GM12878 (cell line): Measurements from ENCODE around the gene DBNDD2. TPM values are rescaled to one million over a fixed set of nuclear protein-coding genes. Genes with fewer than 3 reads are reported as not detected.

ENCODE experiments used
- ATAC-seq: fragments of 200-7000 bp; cut with Tn5 transposase; 3 replicates; pipeline ENCODE4 v1.9.1; 2020; ENCODE audit warnings: mild to moderate bottlenecking, moderate library complexity
- BruUV-seq: library from RNA; stranded (reverse); fragments of 400-500 nt; replicated peaks from 2 replicates; lab custom pipeline; 2021; lab: Mats Ljungman, UMichigan
- CTCF ChIA-PET: fragments of 300-600 bp; sonication (Branson Sonifier 250); formaldehyde crosslinking; extraction: SDS; loops from one replicate; lab custom pipeline; 2021; ENCODE audit warnings: inconsistent platforms; lab: Yijun Ruan, JAX
- POLR2A ChIA-PET: fragments of 350-600 bp; formaldehyde crosslinking; extraction: SDS; loops from one replicate; lab custom pipeline; 2021; ENCODE audit warnings: inconsistent platforms; lab: Charles Lee
- RAD21 ChIA-PET: fragments of 300-600 bp; sonication (Branson Sonifier 250); formaldehyde crosslinking; loops from one replicate; lab custom pipeline; 2023; ENCODE audit warnings: antibody characterized with exemption; ENCODE audit not compliant: unreplicated experiment; lab: Charles Lee
- SMC1A ChIA-PET: fragments of 300-600 bp; sonication (Branson Sonifier 250); formaldehyde crosslinking; loops from one replicate; lab custom pipeline; 2023; ENCODE audit not compliant: unreplicated experiment, uncharacterized antibody; lab: Charles Lee
- DNase-seq: peaks from one replicate; pipeline ENCODE4 v3.0.0-alpha.2; 2011; ENCODE audit warnings: low read depth, low spot score
- FAIRE-seq: peaks from 3 replicates; lab custom pipeline; 2011; peaks lifted over from hg19 to GRCh38; lab: Jason Lieb, UNC
- H2AFZ ChIP-seq: 2 replicates; pipeline ENCODE4 v1.6.0; 2011; ENCODE audit warnings: low read depth, low read length, control low read depth; ENCODE audit not compliant: control insufficient read depth
- H3K27ac ChIP-seq: 2 replicates; pipeline ENCODE4 v1.5.1; 2011; ENCODE audit warnings: control low read depth; ENCODE audit not compliant: control insufficient read depth, insufficient read depth
- H3K27me3 ChIP-seq, 2 experiments: replicated peaks in 1 of 2; 2 replicates each; pipeline versions ENCODE4 v1.6.0 to v1.6.1; 2011; ENCODE audit warnings: low read length in 1 of 2; ENCODE audit not compliant: control insufficient read depth in 2 of 2, insufficient read depth in 2 of 2
- H3K36me3 ChIP-seq, 2 experiments: 2 replicates each; pipeline ENCODE4 v1.5.1; 2011; ENCODE audit warnings: low read length in 1 of 2; ENCODE audit not compliant: control insufficient read depth in 2 of 2, insufficient read depth in 2 of 2
- H3K4me1 ChIP-seq: 2 replicates; pipeline ENCODE4 v1.6.1; 2011; ENCODE audit warnings: mild to moderate bottlenecking, low read length, moderate library complexity, mixed read lengths; ENCODE audit not compliant: control insufficient read depth, insufficient read depth
- H3K4me2 ChIP-seq: 2 replicates; pipeline ENCODE4 v1.6.0; 2011; ENCODE audit warnings: control low read depth; ENCODE audit not compliant: control insufficient read depth, insufficient read depth
- H3K4me3 ChIP-seq: fragments of 200-600 bp; sonication (generic); 2 replicates; pipeline ENCODE4 v1.5.1; 2016
- H3K79me2 ChIP-seq: 2 replicates; pipeline ENCODE4 v1.6.0; 2011; ENCODE audit warnings: low read length; ENCODE audit not compliant: control insufficient read depth, insufficient read depth
- H3K9ac ChIP-seq: 2 replicates; pipeline ENCODE4 v1.8.0; 2011; ENCODE audit warnings: low read length, control low read depth, mixed read lengths; ENCODE audit not compliant: control insufficient read depth, insufficient read depth
- H3K9me3 ChIP-seq: replicated peaks from 3 replicates; pipeline ENCODE4 v1.5.1; 2011; ENCODE audit warnings: mild to moderate bottlenecking, low read length; ENCODE audit not compliant: control insufficient read depth, insufficient read depth
- H4K20me1 ChIP-seq: 2 replicates; pipeline ENCODE4 v1.6.0; 2011; ENCODE audit not compliant: control insufficient read depth, insufficient read depth
- CTCF ChIP-seq, 3 experiments: IDR thresholded peaks in 2 of 3; conservative IDR thresholded peaks in 1 of 3; 2 replicates each; pipeline ENCODE4 v1.5.1; 2011; ENCODE audit warnings: low read depth in 3 of 3, low read length in 3 of 3, mild to moderate bottlenecking in 3 of 3, control low read depth in 2 of 3, moderate library complexity in 2 of 3, inconsistent platforms in 1 of 3, mixed read lengths in 1 of 3; ENCODE audit not compliant: control insufficient read depth in 2 of 3, insufficient read depth in 1 of 3; ENCODE audit errors: extremely low read depth in 1 of 3
- FOXM1 ChIP-seq: IDR thresholded peaks from 2 replicates; pipeline ENCODE4 v1.6.1; 2012; ENCODE audit warnings: low read depth, mild to moderate bottlenecking, inconsistent platforms, low read length, moderate library complexity
- NBN ChIP-seq: fragments of 450-650 bp; IDR thresholded peaks from 2 replicates; pipeline ENCODE4 v1.6.1; 2016
- PKNOX1 ChIP-seq: fragments of 450-650 bp; IDR thresholded peaks from 2 replicates; pipeline ENCODE4 v1.6.1; 2016; ENCODE audit warnings: mild to moderate bottlenecking
- RAD21 ChIP-seq: IDR thresholded peaks from 2 replicates; pipeline ENCODE4 v1.6.1; 2011; ENCODE audit warnings: mild to moderate bottlenecking, low read depth, low read length, moderate library complexity; ENCODE audit not compliant: insufficient read depth
- SMC3 ChIP-seq: IDR thresholded peaks from 2 replicates; pipeline ENCODE4 v1.6.1; 2011; ENCODE audit warnings: low read length, improper control_type of control experiment, borderline replicate concordance
- TAF1 ChIP-seq: IDR thresholded peaks from 2 replicates; pipeline ENCODE4 v1.6.1; 2011; ENCODE audit warnings: mild to moderate bottlenecking, low read depth, low read length, borderline replicate concordance
- TCF3 ChIP-seq: IDR thresholded peaks from 2 replicates; pipeline ENCODE4 v1.6.1; 2012; ENCODE audit warnings: low read depth, mild to moderate bottlenecking, low read length, borderline replicate concordance; ENCODE audit not compliant: insufficient read depth
- ZNF274 ChIP-seq: IDR thresholded peaks from one replicate; pipeline ENCODE4 v1.8.0; 2011; ENCODE audit not compliant: insufficient read length, insufficient read depth
- WGBS: methylation state at CpG from one replicate; pipeline ENCODE4 v1.1.6; 2016; ENCODE audit warnings: low lambda C conversion rate; ENCODE audit not compliant: insufficient replicate concordance, insufficient coverage; ENCODE audit errors: missing lambda C conversion rate; 5-methylcytosine and 5-hydroxymethylcytosine counted together
- in situ Hi-C: fragments of 300-500 bp; cut with MboI; formaldehyde crosslinking; loops from 9 replicates; pipeline ENCODE4 v1.14.3; 2018; ENCODE audit warnings: mixed read lengths
- intact Hi-C: fragments of 100-400 bp; cut with micrococcal nuclease; formaldehyde crosslinking; loops from one replicate; pipeline ENCODE4 v1.14.2; 2022; ENCODE audit not compliant: unreplicated experiment
- polyA plus RNA-seq, 11 experiments: library from polyadenylated mRNA; depleted of rRNA in 4 of 11; unstranded in 6 of 11; stranded (reverse) in 5 of 11; fragments of >200 nt; fragmentation: Nextera tagmentation in 4 of 11; fragmentation: Illumina TruSeq in 1 of 11; extraction: Ambion mirVana in 4 of 11; extraction: Trizol in 1 of 11; gene quantifications; 1 replicate in 1 of 11; 2 replicates in 10 of 11; pipeline versions ENCODE4 v1.2.1 to v1.2.3, GENCODE V29; 2011 to 2016; ENCODE audit warnings: inconsistent platforms in 2 of 11, missing spikeins in 2 of 11, low read depth in 1 of 11
- total RNA-seq, 4 experiments: library from RNA; depleted of rRNA in 3 of 4; stranded (reverse); fragments of >200 nt in 3 of 4; fragmentation: Illumina TruSeq in 1 of 4; extraction: Trizol in 1 of 4; gene quantifications; 2 replicates each; pipeline versions ENCODE4 v1.2.1 to v1.2.3, GENCODE V29; 2013 to 2021
- TF ChIP-seq, protein P1 (sequence below): fragments of 450-650 bp; IDR thresholded peaks from 2 replicates; pipeline ENCODE4 v1.6.1; 2014; ENCODE audit warnings: mild to moderate bottlenecking

DBNDD2 gene
- total and polyA plus RNA-seq, 10 of the 15 experiments (the other 5 are each of a cell fraction or from before 2014, with no cell fraction given), result 0.17 to 5.7 (median 0.49) TPM; not detected in 1

- Histone ChIP-seq H2AFZ (no peak overlapping the region), H3K79me2 (no peaks in the 10 kb centered on the region), H3K27me3 (peaks cover 0 to 3% of the 10 kb centered on the region in 2 experiments; a peak in 1 of 4 replicates), H3K4me3 (no peak overlapping the region), H3K9ac (no peak overlapping the region), H3K4me1 (no peaks in the 10 kb centered on the region), H3K27ac (no peak overlapping the region), H3K36me3 (no peaks in the 10 kb centered on the region), H3K9me3 (no peaks in the 10 kb centered on the region), H3K4me2 (no peak overlapping the region), H4K20me1 (no peaks in the 10 kb centered on the region)
- FAIRE-seq, result peak; percentile 23
- intact Hi-C loops (loop anchor here (1.0 kb wide), 1 partner anchor 315 kb away; no protein-coding TSS in a partner anchor), in situ Hi-C loops (loop anchor here (5.0 kb wide), 1 partner anchor 316 kb away; no protein-coding TSS in a partner anchor)
- RAD21 ChIA-PET, result interaction anchor here (1.8 kb wide), 1 partner anchor 315 kb away, joined by 10 read pairs; no protein-coding TSS in a partner anchor
- POLR2A ChIA-PET, result no interaction called here
- no peak for DNase-seq
- CTCF ChIA-PET, result interaction anchor here (1.0 to 8.2 kb wide), 4 partner anchors 20 to 315 kb away, joined by 4 to 86 read pairs (median 42); no protein-coding TSS in a partner anchor
- SMC1A ChIA-PET, result interaction anchor here (1.1 kb wide), 1 partner anchor 314 kb away, joined by 3 read pairs; no protein-coding TSS in a partner anchor
- WGBS, result 2% methylated on average over 6 of the region's 6 CpGs
- TF ChIP-seq, protein P1, sequence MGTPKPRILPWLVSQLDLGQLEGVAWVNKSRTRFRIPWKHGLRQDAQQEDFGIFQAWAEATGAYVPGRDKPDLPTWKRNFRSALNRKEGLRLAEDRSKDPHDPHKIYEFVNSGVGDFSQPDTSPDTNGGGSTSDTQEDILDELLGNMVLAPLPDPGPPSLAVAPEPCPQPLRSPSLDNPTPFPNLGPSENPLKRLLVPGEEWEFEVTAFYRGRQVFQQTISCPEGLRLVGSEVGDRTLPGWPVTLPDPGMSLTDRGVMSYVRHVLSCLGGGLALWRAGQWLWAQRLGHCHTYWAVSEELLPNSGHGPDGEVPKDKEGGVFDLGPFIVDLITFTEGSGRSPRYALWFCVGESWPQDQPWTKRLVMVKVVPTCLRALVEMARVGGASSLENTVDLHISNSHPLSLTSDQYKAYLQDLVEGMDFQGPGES, result no peak
- TF ChIP-seq FOXM1 (no peak), RAD21 (peak; percentile 27), PKNOX1 (0 out of 2 replicates have a peak, but pooled peaks have one; percentile 9), NBN (no peak), TAF1 (no peak), ZNF274 (no peak), SMC3 (peak; percentile 58; the same call in 1 of the 2 replicates), TCF3 (no peak), CTCF (IDR thresholded peaks at IDR 0.05 in 2 of 3, conservative IDR thresholded peaks at IDR 0.05 in 1 of 3; ENCODE audit: control insufficient read depth in 2 of 3, extremely low read depth in 1 of 3, insufficient read depth in 1 of 3, low read depth in 3 of 3, low read length in 3 of 3) (peak; percentile 35 to 47 (median 46); a peak in 4 of 6 replicates)
- ATAC-seq, result peak; percentile 86
- no TSS peak for BruUV-seq
These were observed 48.5 kb downstream of the DBNDD2 start for GRCh38 chr20:45456632-45457031.
